Activated B cell treated with CpG ODN at 0.5 μM for 24 hours (primary cell): ENCODE results near the gene CGAS. TPM values are rescaled to one million over a fixed set of nuclear protein-coding genes. Genes with fewer than 3 reads are reported as not detected.
A peak's percentile ranks its signal among the peaks of the same experiment; 100 is the strongest.

ENCODE experiments used
- ATAC-seq: fragments of 200-7000 bp; cut with Tn5 transposase; one replicate; pipeline ENCODE4 v1.10.0; 2021; ENCODE audit warnings: low read depth, mild to moderate bottlenecking, moderate library complexity
- CTCF ChIA-PET: fragments of 350-600 bp; sonication (Branson Sonifier 250); formaldehyde crosslinking; loops from one replicate; lab custom pipeline; 2021; ENCODE audit warnings: antibody characterized with exemption; lab: Charles Lee
- POLR2A ChIA-PET: fragments of 350-600 bp; sonication (Branson Sonifier 250); formaldehyde crosslinking; loops from one replicate; lab custom pipeline; 2021; ENCODE audit warnings: antibody characterized with exemption; lab: Charles Lee
- DNase-seq: peaks from one replicate; pipeline ENCODE4 v3.0.0; 2022
- H3K27ac Mint-ChIP-seq: one replicate; pipeline ENCODE4 v1.8.0; 2020; ENCODE audit warnings: mixed read lengths
- H3K27me3 Mint-ChIP-seq: one replicate; pipeline ENCODE4 v1.8.0; 2021; ENCODE audit warnings: mixed read lengths
- H3K36me3 Mint-ChIP-seq: one replicate; pipeline ENCODE4 v1.8.0; 2021; ENCODE audit warnings: low read depth, mixed read lengths
- H3K4me1 Mint-ChIP-seq: one replicate; pipeline ENCODE4 v1.8.0; 2021; ENCODE audit warnings: mixed read lengths
- H3K4me3 Mint-ChIP-seq: one replicate; pipeline ENCODE4 v1.8.0; 2020; ENCODE audit warnings: mild to moderate bottlenecking, mixed read lengths
- H3K9me3 Mint-ChIP-seq: one replicate; pipeline ENCODE4 v1.8.0; 2020; ENCODE audit warnings: mixed read lengths
- intact Hi-C: fragments of 100-400 bp; cut with micrococcal nuclease; formaldehyde crosslinking; loops from one replicate; pipeline ENCODE4 v1.15.1; 2024
- total RNA-seq: library from RNA; stranded (reverse); gene quantifications from 2 replicates; pipeline ENCODE4 v1.2.3, GENCODE V29; 2022
- TF ChIP-seq, protein P1 (sequence below): fragments of 200-600 bp; IDR thresholded peaks from one replicate; pipeline ENCODE4 v1.8.0; 2022; ENCODE audit warnings: antibody characterized with exemption, mild to moderate bottlenecking

Gene CGAS
- total RNA-seq, 1 donor from 2014 or later: 24.3 TPM

DNA sequence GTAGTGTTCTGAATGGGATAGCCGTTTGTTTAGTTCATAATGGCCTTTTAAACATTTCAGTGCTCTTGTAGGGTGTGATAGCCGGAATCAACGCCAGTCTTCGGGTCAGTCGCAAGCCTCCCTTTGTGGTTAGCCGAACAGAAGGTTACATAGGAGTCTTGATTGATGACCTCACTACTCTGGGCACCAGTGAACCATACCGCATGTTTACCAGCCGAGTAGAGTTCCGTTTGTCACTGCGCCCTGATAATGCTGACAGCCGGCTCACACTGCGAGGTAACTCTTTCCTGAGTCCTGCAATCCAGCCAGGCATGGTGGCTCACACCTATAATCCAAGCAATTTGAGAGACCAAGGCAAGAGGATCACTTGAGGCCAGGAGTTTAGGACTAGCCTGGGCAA lies 29.9 kb upstream of the CGAS start:
- DNase-seq: no peak
- Mint-ChIP-seq H3K4me1 (no peaks in the 10 kb centered on the region), H3K27me3 (no peaks in the 10 kb centered on the region), H3K27ac (no peak overlapping the region), H3K36me3 (peaks cover 74% of the 10 kb centered on the region), H3K4me3 (no peak overlapping the region), H3K9me3 (no peaks in the 10 kb centered on the region)
- TF ChIP-seq, protein P1, sequence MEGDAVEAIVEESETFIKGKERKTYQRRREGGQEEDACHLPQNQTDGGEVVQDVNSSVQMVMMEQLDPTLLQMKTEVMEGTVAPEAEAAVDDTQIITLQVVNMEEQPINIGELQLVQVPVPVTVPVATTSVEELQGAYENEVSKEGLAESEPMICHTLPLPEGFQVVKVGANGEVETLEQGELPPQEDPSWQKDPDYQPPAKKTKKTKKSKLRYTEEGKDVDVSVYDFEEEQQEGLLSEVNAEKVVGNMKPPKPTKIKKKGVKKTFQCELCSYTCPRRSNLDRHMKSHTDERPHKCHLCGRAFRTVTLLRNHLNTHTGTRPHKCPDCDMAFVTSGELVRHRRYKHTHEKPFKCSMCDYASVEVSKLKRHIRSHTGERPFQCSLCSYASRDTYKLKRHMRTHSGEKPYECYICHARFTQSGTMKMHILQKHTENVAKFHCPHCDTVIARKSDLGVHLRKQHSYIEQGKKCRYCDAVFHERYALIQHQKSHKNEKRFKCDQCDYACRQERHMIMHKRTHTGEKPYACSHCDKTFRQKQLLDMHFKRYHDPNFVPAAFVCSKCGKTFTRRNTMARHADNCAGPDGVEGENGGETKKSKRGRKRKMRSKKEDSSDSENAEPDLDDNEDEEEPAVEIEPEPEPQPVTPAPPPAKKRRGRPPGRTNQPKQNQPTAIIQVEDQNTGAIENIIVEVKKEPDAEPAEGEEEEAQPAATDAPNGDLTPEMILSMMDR: no peak
- ChIA-PET CTCF (no interaction called here), POLR2A (interaction anchor here (0.7 to 0.9 kb wide), 2 partner anchors 33 to 38 kb away, joined by 3 to 11 read pairs; no protein-coding TSS in a partner anchor)
- no peak for ATAC-seq
- intact Hi-C loops: loop anchor here (2.0 kb wide), 1 partner anchor 15 kb away; no protein-coding TSS in a partner anchor

DNA sequence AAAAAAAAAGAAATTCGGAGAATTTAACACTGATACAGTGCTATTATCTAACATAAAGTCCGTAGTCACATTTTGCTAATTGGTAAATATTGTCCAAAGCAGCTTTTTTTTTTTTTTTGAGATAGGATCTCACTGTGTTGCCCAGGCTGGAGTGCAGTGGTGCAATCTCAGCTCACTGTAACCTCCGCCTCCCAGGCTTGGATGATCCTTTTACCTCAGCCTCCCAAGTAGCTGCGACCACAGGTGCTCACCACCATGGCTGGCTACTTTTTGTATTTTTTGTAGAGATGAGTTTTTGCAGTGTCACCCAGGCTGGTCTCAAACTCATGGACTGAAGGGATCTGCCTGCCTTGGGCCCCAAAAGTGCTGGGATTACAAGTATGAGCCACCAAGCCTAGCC lies 25.3 kb upstream of the CGAS start:
- ChIA-PET POLR2A (interaction anchor here (0.7 kb wide), 1 partner anchor 16 kb away, joined by 6 read pairs; the partner anchor contains the start of gene MTO1), CTCF (no interaction called here)
- Mint-ChIP-seq H3K27me3 (no peaks in the 10 kb centered on the region), H3K4me3 (no peak overlapping the region), H3K36me3 (peaks cover 63% of the 10 kb centered on the region), H3K27ac (no peak overlapping the region), H3K9me3 (no peaks in the 10 kb centered on the region), H3K4me1 (peaks cover 5% of the 10 kb centered on the region)
- DNase-seq: no peak
- no peak for ATAC-seq
- TF ChIP-seq, protein P1: no peak
- intact Hi-C loops: no loop called here

DNA sequence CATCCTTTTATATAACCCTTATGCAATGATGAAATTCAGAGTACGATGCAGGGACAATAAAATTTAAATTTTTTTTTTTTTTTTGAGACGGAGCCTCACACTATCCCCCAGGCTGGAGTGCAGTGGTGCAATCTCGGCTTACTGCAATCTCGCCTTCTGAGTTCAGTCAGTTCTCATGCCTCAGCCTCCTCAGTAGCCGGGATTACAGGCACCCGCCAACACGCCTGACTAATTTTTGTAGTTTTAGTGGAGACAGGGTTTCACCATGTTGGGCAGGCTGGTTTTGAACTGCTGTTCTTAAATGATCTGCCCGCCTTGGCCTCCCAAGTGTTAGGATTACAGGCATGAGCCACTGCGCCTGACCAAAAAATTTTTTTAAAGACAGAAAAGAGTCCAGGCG lies 24.6 kb upstream of the CGAS start:
- TF ChIP-seq, protein P1: no peak
- no peak for ATAC-seq
- Mint-ChIP-seq H3K4me1 (peaks cover 12% of the 10 kb centered on the region), H3K27ac (no peak overlapping the region), H3K36me3 (peaks cover 62% of the 10 kb centered on the region), H3K4me3 (no peak overlapping the region), H3K27me3 (no peaks in the 10 kb centered on the region), H3K9me3 (no peaks in the 10 kb centered on the region)
- ChIA-PET POLR2A (interaction anchor here (0.7 kb wide), 3 partner anchors 15 to 103 kb away, joined by 4 to 6 read pairs (median 4); partner anchors contain the start of gene MTO1), CTCF (no interaction called here)
- intact Hi-C loops: no loop called here
- no peak for DNase-seq

DNA sequence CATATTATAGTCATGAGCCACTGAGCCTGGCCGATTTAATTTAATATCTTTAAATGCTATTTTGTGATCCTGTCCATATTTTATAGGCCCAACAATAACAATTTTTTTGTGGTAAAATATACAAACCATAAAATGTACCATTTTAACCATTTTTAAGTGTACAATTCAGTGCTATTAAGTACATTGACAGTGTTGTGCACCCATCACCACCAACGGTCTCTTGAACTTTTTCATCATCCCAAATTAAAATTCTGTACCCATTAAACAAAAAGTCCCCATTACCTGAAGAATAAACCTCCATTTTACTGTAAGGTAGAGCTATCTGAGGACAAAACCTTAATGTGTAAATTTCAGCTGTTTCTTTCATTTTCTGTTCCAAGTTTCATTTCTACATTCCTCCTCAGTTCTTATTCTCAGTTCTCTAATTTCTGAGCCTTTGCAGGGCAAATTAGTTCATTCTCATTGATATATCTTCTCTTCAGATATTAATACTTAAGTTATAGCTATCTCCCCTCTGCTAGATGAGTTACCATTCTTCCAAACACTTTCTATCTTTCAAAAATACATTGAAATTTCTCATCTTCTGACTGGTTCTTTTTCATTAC lies 19.7 kb upstream of the CGAS start:
- no peaks in the 10 kb centered on the region for H3K27me3 Mint-ChIP-seq
- ChIA-PET CTCF (interaction anchor here (0.7 to 1.8 kb wide), 4 partner anchors 10 to 181 kb away, joined by 3 to 5 read pairs (median 4); partner anchors contain the start of gene MTO1), POLR2A (interaction anchor here (0.6 to 3.4 kb wide), 14 partner anchors 10 to 114 kb away, joined by 3 to 83 read pairs (median 6); partner anchors contain the start of genes CGAS, EEF1A1 and MTO1)
- DNase-seq: no peak
- H3K4me3 Mint-ChIP-seq: peak overlapping the region; percentile 75
- ATAC-seq: peak; percentile 95
- TF ChIP-seq, protein P1: no peak
- peaks cover 25% of the 10 kb centered on the region for H3K4me1 Mint-ChIP-seq
- H3K27ac Mint-ChIP-seq: peak overlapping the region; percentile 90
- H3K36me3 Mint-ChIP-seq: peaks cover 61% of the 10 kb centered on the region
- no peaks in the 10 kb centered on the region for H3K9me3 Mint-ChIP-seq
- intact Hi-C loops: loop anchor here (1.0 to 2.0 kb wide), 4 partner anchors 10 to 39 kb away; partner anchors contain the start of genes CGAS and MTO1
